HG03095 (cell line): ENCODE data around the gene SV2C.

Experiments
- ATAC-seq: cut with Tn5 transposase; IDR thresholded peaks from one replicate; pipeline ENCODE4 v1.9.1; 2021; ENCODE audit warnings: moderate library complexity; ENCODE audit not compliant: unreplicated experiment

The SV2C gene

GRCh38 chr5:76162335-76162734 is 79.2 kb downstream of the SV2C start:
- no peak for ATAC-seq

GRCh38 chr5:76163111-76163628 is 80.0 kb downstream of the SV2C start:
- no peak for ATAC-seq

- ATAC-seq, result no peak
These were observed 81.8 kb downstream of the SV2C start for GRCh38 chr5:76165029-76165428.

GRCh38 chr5:76165711-76166374 is 82.7 kb downstream of the SV2C start:
- no peak for ATAC-seq

GRCh38 chr5:76166886-76167576 is 83.8 kb downstream of the SV2C start:
- ATAC-seq, result no peak

GRCh38 chr5:76169146-76169905 is 86.1 kb downstream of the SV2C start:
- ATAC-seq, result no peak

- ATAC-seq, result no peak
These were observed 90.9 kb downstream of the SV2C start for GRCh38 chr5:76174101-76174500.

- ATAC-seq, result no peak
These were observed 92.0 kb downstream of the SV2C start for GRCh38 chr5:76175051-76175666.

GRCh38 chr5:76175821-76176403 is 92.7 kb downstream of the SV2C start:
- ATAC-seq, result peak; percentile 73

- ATAC-seq, result no peak
These were observed 94.8 kb downstream of the SV2C start for GRCh38 chr5:76177978-76178377.

GRCh38 chr5:76178913-76179312 is 95.7 kb downstream of the SV2C start:
- ATAC-seq, result no peak

GRCh38 chr5:76180814-76181805 is 97.9 kb downstream of the SV2C start:
- no peak for ATAC-seq

GRCh38 chr5:76187386-76187785 is 104.2 kb downstream of the SV2C start:
- ATAC-seq, result no peak

GRCh38 chr5:76190356-76190755 is 107.2 kb downstream of the SV2C start:
- ATAC-seq, result no peak

GRCh38 chr5:76192837-76193236 is 109.7 kb downstream of the SV2C start:
- ATAC-seq, result no peak

GRCh38 chr5:76193635-76194034 is 110.5 kb downstream of the SV2C start:
- ATAC-seq, result no peak

GRCh38 chr5:76194340-76194739 is 111.2 kb downstream of the SV2C start:
- ATAC-seq, result no peak

GRCh38 chr5:76196457-76196856 is 113.3 kb downstream of the SV2C start:
- ATAC-seq, result no peak

GRCh38 chr5:76196886-76197489 is 113.8 kb downstream of the SV2C start:
- no peak for ATAC-seq
